Gastroesophageal sphincter (tissue), 3 donors: ENCODE data around the gene KIF3C.

Experiments
- EP300 ChIP-seq: sonication (generic); formaldehyde crosslinking; IDR thresholded peaks from one replicate; pipeline ENCODE4 v1.6.1; 2017; ENCODE audit warnings: antibody characterized with exemption, mild to moderate bottlenecking
- POLR2A ChIP-seq, 2 donors: fragments of 450-650 bp; IDR thresholded peaks; one replicate each; pipeline ENCODE4 v1.6.1; 2017; ENCODE audit warnings: antibody characterized with exemption in 2 of 2, mild to moderate bottlenecking in 2 of 2, moderate library complexity in 1 of 2
- TF ChIP-seq, protein P1 (sequence below), 4 experiments: fragments of 200-600 bp in 2 of 4; fragments of 450-650 bp in 2 of 4; sonication (generic) in 1 of 4; IDR thresholded peaks; one replicate each; pipeline ENCODE4 v1.5.1; 2017 to 2019; ENCODE audit warnings: antibody characterized with exemption in 4 of 4, mild to moderate bottlenecking in 2 of 4, moderate library complexity in 2 of 4

DNA sequence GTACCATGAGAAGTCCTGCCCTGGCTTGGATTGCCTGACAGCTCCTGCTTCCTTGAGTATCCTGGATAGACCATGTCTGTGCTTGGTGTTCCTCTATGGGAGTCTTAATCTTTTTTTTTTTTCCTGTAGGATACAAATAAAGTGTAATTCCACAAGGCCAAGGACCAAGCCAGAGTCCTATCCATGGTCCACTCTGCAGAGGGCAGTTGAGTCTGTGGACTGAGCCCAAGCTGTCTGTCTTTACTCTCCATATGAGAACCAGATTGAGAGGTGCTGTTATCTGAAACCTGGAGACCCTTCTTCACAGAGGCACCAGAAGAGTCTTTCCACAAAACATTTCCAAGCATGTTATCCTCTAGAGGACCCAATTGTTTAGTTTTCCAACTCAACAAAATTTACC is 1.4 kb upstream of the KIF3C start:
- TF ChIP-seq, protein P1, sequence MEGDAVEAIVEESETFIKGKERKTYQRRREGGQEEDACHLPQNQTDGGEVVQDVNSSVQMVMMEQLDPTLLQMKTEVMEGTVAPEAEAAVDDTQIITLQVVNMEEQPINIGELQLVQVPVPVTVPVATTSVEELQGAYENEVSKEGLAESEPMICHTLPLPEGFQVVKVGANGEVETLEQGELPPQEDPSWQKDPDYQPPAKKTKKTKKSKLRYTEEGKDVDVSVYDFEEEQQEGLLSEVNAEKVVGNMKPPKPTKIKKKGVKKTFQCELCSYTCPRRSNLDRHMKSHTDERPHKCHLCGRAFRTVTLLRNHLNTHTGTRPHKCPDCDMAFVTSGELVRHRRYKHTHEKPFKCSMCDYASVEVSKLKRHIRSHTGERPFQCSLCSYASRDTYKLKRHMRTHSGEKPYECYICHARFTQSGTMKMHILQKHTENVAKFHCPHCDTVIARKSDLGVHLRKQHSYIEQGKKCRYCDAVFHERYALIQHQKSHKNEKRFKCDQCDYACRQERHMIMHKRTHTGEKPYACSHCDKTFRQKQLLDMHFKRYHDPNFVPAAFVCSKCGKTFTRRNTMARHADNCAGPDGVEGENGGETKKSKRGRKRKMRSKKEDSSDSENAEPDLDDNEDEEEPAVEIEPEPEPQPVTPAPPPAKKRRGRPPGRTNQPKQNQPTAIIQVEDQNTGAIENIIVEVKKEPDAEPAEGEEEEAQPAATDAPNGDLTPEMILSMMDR (IDR thresholded peaks at IDR 0.05): no peak
- TF ChIP-seq EP300 (no peak), POLR2A (IDR thresholded peaks at IDR 0.05) (no peak)
